GM06990 (cell line): ENCODE data around the gene RADX.

Source experiments
- DNase-seq: peaks from one replicate; pipeline ENCODE4 v3.0.0-alpha.2; 2011; ENCODE audit not compliant: insufficient read length; ENCODE audit errors: extremely low read depth
- H3K27me3 ChIP-seq: replicated peaks from 2 replicates; pipeline ENCODE4 v1.6.0; 2011; ENCODE audit warnings: low read length; ENCODE audit not compliant: control insufficient read depth, insufficient read depth
- H3K36me3 ChIP-seq: 2 replicates; pipeline ENCODE4 v1.5.1; 2011; ENCODE audit warnings: low read length; ENCODE audit not compliant: control insufficient read depth, insufficient read depth
- H3K4me3 ChIP-seq: replicated peaks from 2 replicates; pipeline ENCODE4 v1.5.1; 2011; ENCODE audit warnings: low read depth, mild to moderate bottlenecking, control low read depth, low read length
- TF ChIP-seq, protein P1 (sequence below): IDR thresholded peaks from 2 replicates; pipeline ENCODE4 v1.5.1; 2011; ENCODE audit warnings: low read length, control low read depth, mild to moderate bottlenecking, inconsistent platforms; ENCODE audit not compliant: insufficient read depth, poor library complexity, severe bottlenecking

Gene RADX

DNA sequence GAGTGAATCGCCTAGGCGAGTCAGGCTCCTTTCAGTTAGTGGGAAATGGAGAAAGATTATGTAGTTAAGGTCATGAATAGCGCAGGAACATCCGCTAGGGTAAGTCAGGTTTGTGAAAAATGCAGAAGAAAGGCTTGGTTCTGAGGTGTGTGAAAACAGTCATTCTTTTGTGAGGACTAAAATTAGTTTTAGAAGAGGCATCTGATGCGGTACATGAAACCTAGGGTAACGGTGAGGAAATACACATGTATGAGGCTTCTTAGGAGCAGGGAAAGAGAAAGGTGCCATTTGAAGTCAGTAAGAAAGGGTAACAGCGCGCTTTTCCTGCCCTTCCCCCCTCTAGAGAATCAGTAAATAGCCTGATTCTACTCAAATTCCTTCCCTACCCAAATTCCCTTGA is 114.2 kb downstream of the RADX start:
- Histone ChIP-seq H3K27me3 (no peaks in the 10 kb centered on the region; the same call in 1 of the 2 replicates), H3K4me3 (no peak overlapping the region), H3K36me3 (no peaks in the 10 kb centered on the region)
- TF ChIP-seq, protein P1, sequence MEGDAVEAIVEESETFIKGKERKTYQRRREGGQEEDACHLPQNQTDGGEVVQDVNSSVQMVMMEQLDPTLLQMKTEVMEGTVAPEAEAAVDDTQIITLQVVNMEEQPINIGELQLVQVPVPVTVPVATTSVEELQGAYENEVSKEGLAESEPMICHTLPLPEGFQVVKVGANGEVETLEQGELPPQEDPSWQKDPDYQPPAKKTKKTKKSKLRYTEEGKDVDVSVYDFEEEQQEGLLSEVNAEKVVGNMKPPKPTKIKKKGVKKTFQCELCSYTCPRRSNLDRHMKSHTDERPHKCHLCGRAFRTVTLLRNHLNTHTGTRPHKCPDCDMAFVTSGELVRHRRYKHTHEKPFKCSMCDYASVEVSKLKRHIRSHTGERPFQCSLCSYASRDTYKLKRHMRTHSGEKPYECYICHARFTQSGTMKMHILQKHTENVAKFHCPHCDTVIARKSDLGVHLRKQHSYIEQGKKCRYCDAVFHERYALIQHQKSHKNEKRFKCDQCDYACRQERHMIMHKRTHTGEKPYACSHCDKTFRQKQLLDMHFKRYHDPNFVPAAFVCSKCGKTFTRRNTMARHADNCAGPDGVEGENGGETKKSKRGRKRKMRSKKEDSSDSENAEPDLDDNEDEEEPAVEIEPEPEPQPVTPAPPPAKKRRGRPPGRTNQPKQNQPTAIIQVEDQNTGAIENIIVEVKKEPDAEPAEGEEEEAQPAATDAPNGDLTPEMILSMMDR, result no peak
- no peak for DNase-seq

DNA sequence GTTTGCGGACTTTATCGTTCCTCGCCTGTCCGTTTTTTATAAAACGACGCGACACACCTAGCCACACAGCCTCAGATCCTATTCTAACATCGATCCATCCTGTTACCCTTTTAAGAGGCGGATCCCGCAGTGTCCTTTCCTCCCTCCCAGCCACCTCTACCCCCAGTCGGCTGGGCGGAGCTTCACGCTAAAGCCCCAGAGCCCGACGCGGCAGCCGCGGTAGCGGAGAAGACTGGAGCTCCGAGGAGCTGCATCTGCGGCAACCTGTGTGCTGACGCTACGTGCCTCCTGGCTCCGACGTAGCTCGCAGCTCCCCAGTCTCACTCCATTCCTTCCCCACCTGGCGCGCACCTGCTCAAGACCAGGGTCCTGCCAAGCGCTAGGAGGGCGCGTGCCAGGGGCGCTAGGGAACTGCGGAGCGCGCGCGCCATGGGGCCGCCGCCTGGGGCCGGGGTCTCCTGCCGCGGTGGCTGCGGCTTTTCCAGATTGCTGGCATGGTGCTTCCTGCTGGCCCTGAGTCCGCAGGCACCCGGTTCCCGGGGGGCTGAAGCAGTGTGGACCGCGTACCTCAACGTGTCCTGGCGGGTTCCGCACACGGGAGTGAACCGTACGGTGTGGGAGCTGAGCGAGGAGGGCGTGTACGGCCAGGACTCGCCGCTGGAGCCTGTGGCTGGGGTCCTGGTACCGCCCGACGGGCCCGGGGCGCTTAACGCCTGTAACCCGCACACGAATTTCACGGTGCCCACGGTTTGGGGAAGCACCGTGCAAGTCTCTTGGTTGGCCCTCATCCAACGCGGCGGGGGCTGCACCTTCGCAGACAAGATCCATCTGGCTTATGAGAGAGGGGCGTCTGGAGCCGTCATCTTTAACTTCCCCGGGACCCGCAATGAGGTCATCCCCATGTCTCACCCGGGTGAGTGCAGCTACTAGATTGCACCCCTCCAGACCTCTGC is 115.0 kb downstream of the RADX start, which contains the start of gene RNF128:
TSS of gene RNF128 (plus strand) at position 217 of the 953 bp plus-strand sequence. CDS start at position 430, 213 bp downstream.
- H3K36me3 ChIP-seq, result no peaks in the 10 kb centered on the region
- H3K27me3 ChIP-seq, result no peaks in the 10 kb centered on the region; the same call in 1 of the 2 replicates
- no peak within 1 kb of the TSS for H3K4me3 ChIP-seq
- TF ChIP-seq, protein P1, result no peak
- no peak for DNase-seq

DNA sequence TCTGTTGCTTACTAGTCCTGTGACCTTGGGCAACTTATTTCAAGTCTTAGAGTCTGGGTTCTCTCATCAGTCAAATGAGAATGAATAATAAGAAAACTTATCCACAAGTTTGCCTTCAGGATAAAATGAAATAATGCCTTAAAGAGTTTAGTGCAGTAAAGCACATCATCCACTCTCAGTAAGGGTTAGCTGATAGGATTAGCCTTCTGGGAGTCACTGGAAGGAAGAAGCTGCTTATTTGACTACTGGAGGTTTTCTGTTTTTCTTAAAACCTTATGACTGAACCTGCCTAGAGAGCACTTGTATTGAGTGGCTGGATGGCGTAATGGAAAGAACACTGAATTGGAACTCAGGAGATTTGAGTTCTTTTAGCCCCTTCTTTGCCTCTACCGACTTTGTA is 116.6 kb downstream of the RADX start:
- TF ChIP-seq, protein P1, result no peak
- H3K4me3 ChIP-seq, result no peak overlapping the region
- no peaks in the 10 kb centered on the region; the same call in 1 of the 2 replicates for H3K27me3 ChIP-seq
- no peaks in the 10 kb centered on the region for H3K36me3 ChIP-seq
- no peak for DNase-seq
